H9 (cell line): ENCODE results near the gene TRIOBP. TPM values are rescaled to one million over a fixed set of nuclear protein-coding genes. Genes with fewer than 3 reads are reported as not detected.

Experiments used
- DNase-seq: peaks from one replicate; pipeline ENCODE4 v3.0.0-alpha.2; 2017
- H2AFZ ChIP-seq: one replicate; pipeline ENCODE4 v1.6.1; 2013; ENCODE audit warnings: mild to moderate bottlenecking, low read length, control low read depth, moderate library complexity
- H2AK5ac ChIP-seq: 2 replicates; pipeline ENCODE4 v1.6.1; 2013; ENCODE audit warnings: low read length, control low read depth, mixed read lengths; ENCODE audit not compliant: insufficient read length
- H2BK120ac ChIP-seq: one replicate; pipeline ENCODE4 v1.6.1; 2013; ENCODE audit warnings: low read depth, mild to moderate bottlenecking, low read length, control low read depth, inconsistent platforms; ENCODE audit not compliant: poor library complexity, severe bottlenecking
- H2BK12ac ChIP-seq: 2 replicates; pipeline ENCODE4 v1.6.1; 2013; ENCODE audit warnings: low read length, control low read depth, mixed read lengths, low read depth; ENCODE audit not compliant: insufficient read length
- H2BK15ac ChIP-seq: 2 replicates; pipeline ENCODE4 v1.6.1; 2013; ENCODE audit warnings: low read depth, low read length, control low read depth
- H2BK20ac ChIP-seq: one replicate; pipeline ENCODE4 v1.6.1; 2013; ENCODE audit warnings: low read depth, mild to moderate bottlenecking, low read length, control low read depth, inconsistent platforms; ENCODE audit not compliant: poor library complexity, severe bottlenecking
- H2BK5ac ChIP-seq: 2 replicates; pipeline ENCODE4 v1.6.1; 2013; ENCODE audit warnings: low read length, control low read depth, mixed read lengths; ENCODE audit not compliant: insufficient read length
- H3K14ac ChIP-seq: 2 replicates; pipeline ENCODE4 v1.6.1; 2013; ENCODE audit warnings: low read length, control low read depth; ENCODE audit not compliant: insufficient read depth
- H3K18ac ChIP-seq: 2 replicates; pipeline ENCODE4 v1.6.1; 2013; ENCODE audit warnings: low read depth, mild to moderate bottlenecking, mixed read lengths, low read length, control low read depth; ENCODE audit not compliant: insufficient read length
- H3K23ac ChIP-seq: 2 replicates; pipeline ENCODE4 v1.6.1; 2013; ENCODE audit warnings: low read length, control low read depth, mixed read lengths, low read depth; ENCODE audit not compliant: insufficient read length
- H3K23me2 ChIP-seq: 2 replicates; pipeline ENCODE4 v1.6.1; 2013; ENCODE audit warnings: low read depth, mild to moderate bottlenecking, mixed read lengths, low read length, control low read depth; ENCODE audit not compliant: insufficient read length, poor library complexity, severe bottlenecking
- H3K27ac ChIP-seq: 2 replicates; pipeline ENCODE4 v1.5.1; 2013; ENCODE audit warnings: low read length, control low read depth, mixed read lengths, low read depth; ENCODE audit not compliant: insufficient read length
- H3K27me3 ChIP-seq: 2 replicates; pipeline ENCODE4 v1.6.1; 2013; ENCODE audit warnings: low read length, control low read depth, inconsistent platforms; ENCODE audit not compliant: insufficient read depth
- H3K4ac ChIP-seq: 2 replicates; pipeline ENCODE4 v1.6.1; 2013; ENCODE audit warnings: low read depth, mild to moderate bottlenecking, control low read depth, inconsistent platforms, low read length, moderate library complexity
- H3K4me1 ChIP-seq: 2 replicates; pipeline ENCODE4 v1.6.1; 2013; ENCODE audit warnings: low read length, control low read depth, inconsistent platforms; ENCODE audit not compliant: insufficient read depth
- H3K4me2 ChIP-seq: 2 replicates; pipeline ENCODE4 v1.6.1; 2013; ENCODE audit warnings: low read length, control low read depth, mixed read lengths; ENCODE audit not compliant: insufficient read length, insufficient read depth
- H3K56ac ChIP-seq: 2 replicates; pipeline ENCODE4 v1.6.1; 2013; ENCODE audit warnings: low read depth, mild to moderate bottlenecking, mixed read lengths, low read length, control low read depth; ENCODE audit not compliant: insufficient read length
- H3K79me1 ChIP-seq: 2 replicates; pipeline ENCODE4 v1.6.1; 2013; ENCODE audit warnings: low read depth, mild to moderate bottlenecking, moderate library complexity, low read length, control low read depth, inconsistent platforms; ENCODE audit not compliant: insufficient read depth, poor library complexity, severe bottlenecking
- H3K79me2 ChIP-seq: 2 replicates; pipeline ENCODE4 v1.6.1; 2013; ENCODE audit warnings: low read length, control low read depth, inconsistent platforms; ENCODE audit not compliant: insufficient read depth
- H3K9ac ChIP-seq: 2 replicates; pipeline ENCODE4 v1.6.1; 2013; ENCODE audit warnings: low read length, control low read depth, mixed read lengths; ENCODE audit not compliant: insufficient read length; ENCODE audit errors: extremely low read depth
- H3K9me3 ChIP-seq: one replicate; pipeline ENCODE4 v1.6.1; 2013; ENCODE audit warnings: low read depth, low read length, inconsistent platforms; ENCODE audit not compliant: control insufficient read depth
- H3T11ph ChIP-seq: one replicate; pipeline ENCODE4 v1.6.1; 2013; ENCODE audit warnings: mild to moderate bottlenecking, low read length, control low read depth, inconsistent platforms
- H4K20me1 ChIP-seq: one replicate; pipeline ENCODE4 v1.6.1; 2013; ENCODE audit not compliant: control insufficient read depth, insufficient read length, insufficient read depth
- H4K5ac ChIP-seq: 2 replicates; pipeline ENCODE4 v1.6.1; 2013; ENCODE audit warnings: low read depth, mild to moderate bottlenecking, mixed read lengths, low read length, control low read depth; ENCODE audit not compliant: insufficient read length
- H4K8ac ChIP-seq: replicated peaks from 2 replicates; pipeline ENCODE4 v1.6.1; 2013; ENCODE audit warnings: low read length, control low read depth, mixed read lengths, low read depth; ENCODE audit not compliant: insufficient read length
- H4K91ac ChIP-seq: 2 replicates; pipeline ENCODE4 v1.6.1; 2013; ENCODE audit warnings: low read depth, mild to moderate bottlenecking, moderate library complexity, mixed read lengths, low read length, control low read depth; ENCODE audit not compliant: insufficient read length
- H3K27ac Mint-ChIP-seq, 3 experiments: 2 replicates in 2 of 3; 3 replicates in 1 of 3; pipeline ENCODE4 v1.8.0; 2020 to 2021; ENCODE audit warnings: mixed read lengths in 3 of 3, mild to moderate bottlenecking in 1 of 3, moderate library complexity in 1 of 3
- H3K27me3 Mint-ChIP-seq: 2 replicates; pipeline ENCODE4 v1.8.0; 2021; ENCODE audit warnings: low read depth, mild to moderate bottlenecking, moderate library complexity, mixed read lengths
- H3K36me3 Mint-ChIP-seq, 3 experiments: 2 replicates in 2 of 3; 3 replicates in 1 of 3; pipeline ENCODE4 v1.8.0; 2020 to 2021; ENCODE audit warnings: low read depth in 3 of 3, mixed read lengths in 3 of 3; ENCODE audit not compliant: insufficient read depth in 1 of 3
- H3K4me1 Mint-ChIP-seq, 2 experiments: 2 replicates each; pipeline ENCODE4 v1.8.0; 2020; ENCODE audit warnings: mixed read lengths in 2 of 2
- H3K4me3 Mint-ChIP-seq, 2 experiments: 2 replicates in 1 of 2; 3 replicates in 1 of 2; pipeline ENCODE4 v1.8.0; 2020 to 2021; ENCODE audit warnings: mild to moderate bottlenecking in 2 of 2, mixed read lengths in 2 of 2, moderate library complexity in 1 of 2
- H3K9me3 Mint-ChIP-seq, 2 experiments: 2 replicates in 1 of 2; 3 replicates in 1 of 2; pipeline ENCODE4 v1.8.0; 2020; ENCODE audit warnings: mild to moderate bottlenecking in 2 of 2, mixed read lengths in 2 of 2, moderate library complexity in 1 of 2
- CTCF ChIP-seq: fragments of 200-600 bp; sonication (generic); conservative IDR thresholded peaks from 3 replicates; pipeline ENCODE4 v1.8.0; 2021; ENCODE audit warnings: antibody characterized with exemption, mild to moderate bottlenecking
- WGBS: extraction: QIAGEN DNeasy Blood & Tissue Kit; methylation state at CpG from one replicate; pipeline ENCODE4 v1.1.7; 2013; ENCODE audit warnings: missing lambda C conversion rate, low lambda C conversion rate, mixed read lengths; ENCODE audit not compliant: insufficient read length; ENCODE audit errors: extremely low coverage; 5-methylcytosine and 5-hydroxymethylcytosine counted together
- total RNA-seq: library from RNA; stranded (reverse); gene quantifications from 2 replicates; pipeline ENCODE4 v1.2.1, GENCODE V29; 2021

Gene TRIOBP
- total RNA-seq, 1 experiment from 2014 or later: 52.7 TPM

DNA sequence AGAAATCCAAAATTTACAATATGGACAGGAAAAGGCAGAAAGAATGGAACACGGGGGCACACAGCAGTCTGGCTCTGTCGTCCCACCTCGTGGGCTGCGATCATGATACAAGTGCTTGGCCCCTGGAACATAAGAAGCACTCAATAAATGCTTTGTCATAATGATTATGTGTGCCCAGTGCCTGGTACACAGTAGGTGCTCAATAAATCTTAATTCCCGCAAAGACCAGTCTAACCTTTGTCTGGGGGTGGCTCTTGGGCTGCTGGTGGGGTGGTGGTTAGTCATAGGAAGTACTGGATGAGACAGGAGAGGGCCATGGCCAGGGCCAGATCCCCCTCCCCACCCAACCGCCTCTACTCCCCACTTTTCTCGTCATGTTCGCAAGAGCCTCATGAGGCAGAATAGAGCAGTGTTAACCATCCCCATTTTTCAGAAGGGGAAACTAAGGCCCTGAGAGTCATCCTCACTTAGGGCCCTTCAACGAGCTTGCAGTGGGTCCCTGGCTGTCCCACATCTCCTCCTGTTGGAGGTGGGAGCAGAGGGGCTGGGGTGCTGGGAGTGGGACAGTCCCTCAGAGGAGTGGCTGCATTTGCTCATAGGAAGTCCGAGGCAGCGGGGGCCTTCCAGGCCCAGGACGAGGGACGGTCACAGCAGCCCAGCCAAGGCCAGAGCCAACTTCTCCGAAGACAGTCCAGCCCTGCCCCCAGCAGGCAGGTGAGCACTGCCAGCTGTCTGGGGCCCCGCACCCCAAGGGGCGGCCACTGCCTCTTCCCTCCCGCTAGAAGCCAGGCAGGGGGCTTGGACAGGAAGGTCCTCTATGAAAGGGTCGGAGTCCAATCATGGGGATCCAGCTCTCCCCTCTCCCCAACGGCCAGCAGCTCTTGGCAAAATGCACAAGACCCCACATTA lies 36.1 kb downstream of the TRIOBP start:
- H2BK15ac ChIP-seq: no peak overlapping the region
- no peak overlapping the region for H2AFZ ChIP-seq
- TF ChIP-seq CTCF: no peak
- H3K56ac ChIP-seq: no peak overlapping the region
- no CpG with 5 or more reads among the region's 19 CpGs for WGBS
- DNase-seq: no peak
- H2BK20ac ChIP-seq: no peak overlapping the region
- no peaks in the 10 kb centered on the region for H3K9me3 ChIP-seq
- H3K4me2 ChIP-seq: no peak overlapping the region
- no peak overlapping the region for H3K14ac ChIP-seq
- H3K27ac ChIP-seq: no peak overlapping the region
- H3T11ph ChIP-seq: no peak overlapping the region
- H3K36me3 Mint-ChIP-seq: peaks cover 8 to 20% (median 18%) of the 10 kb centered on the region in 3 experiments; a peak in 6 of 7 replicates
- H2AK5ac ChIP-seq: no peak overlapping the region
- no peaks in the 10 kb centered on the region for H3K79me2 ChIP-seq
- H2BK12ac ChIP-seq: no peak overlapping the region
- no peaks in the 10 kb centered on the region for H3K79me1 ChIP-seq
- no peaks in the 10 kb centered on the region for H3K4me1 ChIP-seq
- H2BK5ac ChIP-seq: no peak overlapping the region
- H3K23ac ChIP-seq: no peak overlapping the region
- H3K27me3 ChIP-seq: peaks cover 11% of the 10 kb centered on the region; the same call in 1 of the 2 replicates
- no peak overlapping the region for H3K18ac ChIP-seq
- no peak overlapping the region for H4K8ac ChIP-seq
- H3K4me1 Mint-ChIP-seq: peaks cover 8 to 9% of the 10 kb centered on the region in 2 experiments; a peak in 3 of 4 replicates
- H4K5ac ChIP-seq: no peak overlapping the region
- no peaks in the 10 kb centered on the region for H4K20me1 ChIP-seq
- no peak overlapping the region for H4K91ac ChIP-seq
- H3K27ac Mint-ChIP-seq: no peak overlapping the region
- no peaks in the 10 kb centered on the region for H3K23me2 ChIP-seq
- H3K4ac ChIP-seq: no peak overlapping the region
- no peaks in the 10 kb centered on the region for H3K9me3 Mint-ChIP-seq
- H3K9ac ChIP-seq: no peak overlapping the region
- H3K4me3 Mint-ChIP-seq: no peak overlapping the region
- peaks cover 78% of the 10 kb centered on the region for H3K27me3 Mint-ChIP-seq
- no peak overlapping the region for H2BK120ac ChIP-seq
